Natural killer cell (primary cell): ENCODE measurements around the gene SIK3. TPM values are rescaled to one million over a fixed set of nuclear protein-coding genes. Genes with fewer than 3 reads are reported as not detected.

Experiments
- ATAC-seq, 3 donors: fragments of 150-1000 bp in 2 of 3; fragments of 200-7000 bp in 1 of 3; cut with Tn5 transposase; 1 replicate in 1 of 3; 2 replicates in 2 of 3; pipeline ENCODE4 v1.10.0; 2021; ENCODE audit warnings: mild to moderate bottlenecking in 2 of 3, moderate library complexity in 2 of 3
- DNase-seq, 2 donors: peaks; one replicate each; pipeline versions ENCODE4 v3.0.0 to v3.0.0-alpha.2; 2013 to 2021; ENCODE audit warnings: mixed read lengths in 1 of 2
- H3K27ac ChIP-seq: one replicate; pipeline ENCODE4 v1.5.1; 2013; ENCODE audit warnings: mild to moderate bottlenecking, low read length
- H3K27me3 ChIP-seq: one replicate; pipeline ENCODE4 v1.6.1; 2013; ENCODE audit warnings: low read length; ENCODE audit not compliant: control insufficient read depth, insufficient read depth
- H3K36me3 ChIP-seq: one replicate; pipeline ENCODE4 v1.6.1; 2013; ENCODE audit warnings: low read length; ENCODE audit not compliant: control insufficient read depth, insufficient read depth
- H3K4me1 ChIP-seq: one replicate; pipeline ENCODE4 v1.6.1; 2013; ENCODE audit warnings: low read length; ENCODE audit not compliant: control insufficient read depth, insufficient read depth
- H3K4me3 ChIP-seq: one replicate; pipeline ENCODE4 v1.5.1; 2013; ENCODE audit warnings: low read length
- H3K9me3 ChIP-seq: one replicate; pipeline ENCODE4 v1.6.1; 2013; ENCODE audit warnings: low read length; ENCODE audit not compliant: control insufficient read depth, insufficient read depth
- H3K27ac Mint-ChIP-seq, 2 donors: one replicate each; pipeline ENCODE4 v1.8.0; 2022; ENCODE audit warnings: mild to moderate bottlenecking in 2 of 2, mixed read lengths in 2 of 2, moderate library complexity in 1 of 2
- H3K27me3 Mint-ChIP-seq, 2 donors: one replicate each; pipeline ENCODE4 v1.8.0; 2022; ENCODE audit warnings: low read depth in 2 of 2, mixed read lengths in 2 of 2
- H3K36me3 Mint-ChIP-seq: one replicate; pipeline ENCODE4 v1.8.0; 2022; ENCODE audit warnings: mixed read lengths
- H3K4me1 Mint-ChIP-seq, 2 donors: one replicate each; pipeline ENCODE4 v1.8.0; 2022; ENCODE audit warnings: mixed read lengths in 2 of 2
- H3K4me3 Mint-ChIP-seq: one replicate; pipeline ENCODE4 v1.8.0; 2022; ENCODE audit warnings: mild to moderate bottlenecking, moderate library complexity, mixed read lengths
- H3K9me3 Mint-ChIP-seq, 2 donors: one replicate each; pipeline ENCODE4 v1.8.0; 2022; ENCODE audit warnings: mixed read lengths in 2 of 2
- CTCF ChIP-seq: fragments of 200-600 bp; IDR thresholded peaks from one replicate; pipeline ENCODE4 v1.8.0; 2022; ENCODE audit warnings: antibody characterized with exemption
- WGBS: methylation state at CpG from one replicate; pipeline ENCODE4 v1.1.7; 2013; ENCODE audit warnings: missing lambda C conversion rate; ENCODE audit not compliant: insufficient coverage; 5-methylcytosine and 5-hydroxymethylcytosine counted together
- intact Hi-C: fragments of 100-400 bp; cut with micrococcal nuclease; formaldehyde crosslinking; loops from one replicate; pipeline ENCODE4 v1.14.2; 2022
- total RNA-seq, 4 donors: library from RNA; stranded (reverse); fragments of 120-200 nt in 1 of 4; gene quantifications; one replicate each; pipeline versions ENCODE4 v1.2.3 to v1.2.4, GENCODE V29; 2013 to 2022

SIK3 gene
- total RNA-seq, 3 donors from 2014 or later (not counting 1 experiment from before 2014, with no cell fraction given), result 71.6 to 120 (median 119) TPM

- intact Hi-C loops, result no loop called here
- Histone ChIP-seq H3K36me3 (peaks cover 11% of the 10 kb centered on the region), H3K27ac (no peak overlapping the region), H3K27me3 (no peaks in the 10 kb centered on the region), H3K9me3 (no peaks in the 10 kb centered on the region), H3K4me1 (no peaks in the 10 kb centered on the region), H3K4me3 (no peak overlapping the region)
- WGBS, result 100% methylated on average over 1 of the region's 3 CpGs
- no peaks in the 10 kb centered on the region for H3K36me3 Mint-ChIP-seq
- ATAC-seq (no peak), DNase-seq (no peak)
- no peak overlapping the region for H3K4me3 Mint-ChIP-seq
- H3K27ac Mint-ChIP-seq, result no peak overlapping the region
- peaks cover 0 to 5% of the 10 kb centered on the region in 2 donors for H3K4me1 Mint-ChIP-seq
- TF ChIP-seq CTCF, result no peak
- H3K9me3 Mint-ChIP-seq, result no peaks in the 10 kb centered on the region
- H3K27me3 Mint-ChIP-seq, result no peaks in the 10 kb centered on the region
Observed at GRCh38 chr11:116901211-116901610, 197.0 kb downstream of the SIK3 start.

DNA sequence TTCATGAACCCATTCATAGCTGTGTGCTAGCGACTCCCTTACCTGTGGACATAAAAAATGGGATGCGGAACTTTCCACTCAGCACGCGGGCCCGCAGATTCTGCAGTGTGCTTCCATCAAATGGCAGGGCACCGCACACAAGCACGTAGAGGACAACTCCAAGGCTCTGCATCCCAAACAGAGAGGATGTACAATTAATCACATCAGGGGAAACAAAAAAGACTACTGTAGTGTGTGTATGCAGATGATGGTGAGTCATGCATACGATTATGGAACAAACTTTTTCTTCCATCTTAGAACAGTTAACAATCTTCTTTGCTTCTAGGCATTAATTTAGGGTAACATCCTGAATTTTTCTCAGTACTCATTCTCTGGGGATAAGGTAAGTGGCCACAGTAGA lies 202.0 kb downstream of the SIK3 start:
- H3K27ac ChIP-seq, result no peak overlapping the region
- no peaks in the 10 kb centered on the region for H3K27me3 ChIP-seq
- H3K27ac Mint-ChIP-seq, result no peak overlapping the region

DNA sequence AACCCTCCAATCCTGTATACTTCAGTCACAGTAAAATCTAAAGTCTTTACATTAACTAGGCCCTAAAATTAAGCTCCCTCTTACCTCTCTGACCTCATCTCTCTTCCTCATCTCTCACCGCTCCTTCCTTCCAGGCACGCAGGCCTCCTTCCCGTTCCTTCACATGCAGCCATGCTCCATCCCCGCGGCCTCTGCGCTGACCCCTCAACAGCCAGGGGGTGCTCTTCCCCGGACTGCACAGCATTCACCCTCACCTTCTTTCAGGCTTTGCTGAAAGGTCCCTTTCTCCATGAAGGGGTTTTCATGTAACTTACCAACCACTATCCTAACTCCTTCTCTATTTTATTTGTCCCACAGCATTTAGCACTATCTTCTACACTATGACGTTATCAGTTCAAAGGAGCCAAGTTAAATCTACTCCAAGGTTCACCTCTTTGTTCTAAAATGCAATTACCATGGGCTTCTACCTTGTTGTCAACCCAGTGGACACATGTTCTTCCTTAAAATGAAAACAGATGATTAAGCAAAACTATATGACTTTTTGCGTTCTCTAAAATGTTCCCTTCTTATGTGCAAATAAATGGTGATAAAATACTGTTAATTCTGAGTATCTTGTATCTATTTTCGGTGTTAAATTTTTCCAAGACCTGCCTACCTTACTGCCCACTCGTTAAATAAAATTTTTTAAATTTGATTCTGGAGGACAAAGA lies 203.0 kb downstream of the SIK3 start:
- DNase-seq (peak in 1 of 2 donors; percentile 54), ATAC-seq (peak in 2 of 3 donors; percentile 31 to 72)
- Histone ChIP-seq H3K36me3 (peaks cover 38% of the 10 kb centered on the region), H3K27me3 (no peaks in the 10 kb centered on the region), H3K27ac (no peak overlapping the region), H3K4me3 (no peak overlapping the region), H3K4me1 (peaks cover under 1% of the 10 kb centered on the region), H3K9me3 (no peaks in the 10 kb centered on the region)
- H3K27ac Mint-ChIP-seq, result peak overlapping the region; percentile 11 to 17
- no peak for TF ChIP-seq CTCF
- H3K9me3 Mint-ChIP-seq, result no peaks in the 10 kb centered on the region
- H3K4me1 Mint-ChIP-seq, result peaks cover 4 to 8% of the 10 kb centered on the region in 2 donors
- H3K27me3 Mint-ChIP-seq, result no peaks in the 10 kb centered on the region
- 50% methylated on average over 8 of the region's 11 CpGs for WGBS
- H3K36me3 Mint-ChIP-seq, result peaks cover 10% of the 10 kb centered on the region
- intact Hi-C loops, result no loop called here
- H3K4me3 Mint-ChIP-seq, result no peak overlapping the region

More for the DNA sequence above, 202.0 kb downstream of the SIK3 start:
- Histone ChIP-seq H3K4me1 (no peaks in the 10 kb centered on the region), H3K36me3 (peaks cover 38% of the 10 kb centered on the region), H3K4me3 (no peak overlapping the region), H3K9me3 (no peaks in the 10 kb centered on the region)
- TF ChIP-seq CTCF, result no peak
- Mint-ChIP-seq H3K9me3 (no peaks in the 10 kb centered on the region), H3K4me3 (no peak overlapping the region), H3K36me3 (peaks cover 10% of the 10 kb centered on the region), H3K27me3 (no peaks in the 10 kb centered on the region), H3K4me1 (peaks cover 0 to 5% of the 10 kb centered on the region in 2 donors)
- WGBS, result 98% methylated on average over 7 of the region's 8 CpGs
- DNase-seq, result no peak
- ATAC-seq, result no peak
- intact Hi-C loops, result no loop called here

DNA sequence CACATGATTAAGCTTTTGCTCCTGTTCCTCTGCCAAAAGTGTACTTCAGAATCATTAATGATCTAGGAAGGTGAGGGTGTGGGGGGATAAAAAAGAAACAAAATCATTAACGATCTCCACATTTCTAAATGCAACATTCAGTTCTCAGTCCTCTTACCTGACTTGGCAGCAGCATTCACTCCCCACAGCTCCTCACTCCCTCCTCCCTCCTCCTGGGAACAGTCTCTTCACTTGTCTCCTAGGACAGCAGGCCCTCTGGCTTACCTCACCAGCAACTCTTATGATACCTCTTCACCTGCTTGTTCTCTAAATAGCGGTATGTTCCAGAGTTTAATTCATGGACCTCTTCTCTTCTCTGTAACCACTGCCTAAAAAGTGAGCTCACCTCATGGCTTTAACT lies 204.3 kb downstream of the SIK3 start:
- H3K27ac ChIP-seq, result no peak overlapping the region
- no peak for ATAC-seq
- DNase-seq, result no peak
- Mint-ChIP-seq H3K9me3 (no peaks in the 10 kb centered on the region), H3K36me3 (peaks cover 10% of the 10 kb centered on the region), H3K27me3 (no peaks in the 10 kb centered on the region), H3K4me3 (no peak overlapping the region), H3K27ac (peak overlapping the region; percentile 1 to 7), H3K4me1 (peaks cover 10 to 12% of the 10 kb centered on the region in 2 donors)
- H3K36me3 ChIP-seq, result peaks cover 38% of the 10 kb centered on the region
- no peaks in the 10 kb centered on the region for H3K27me3 ChIP-seq
- TF ChIP-seq CTCF, result no peak
- intact Hi-C loops, result no loop called here
- no peak overlapping the region for H3K4me3 ChIP-seq
- WGBS, result 97% methylated on average over 2 of the region's 2 CpGs
- no peaks in the 10 kb centered on the region for H3K9me3 ChIP-seq
- H3K4me1 ChIP-seq, result peaks cover 4% of the 10 kb centered on the region
